Stimulated activated CD4-positive, alpha-beta T cell treated with anti-CD3 and anti-CD28 coated beads, Interleukin-2, amount 100 ng/mL, for 24 hours (primary cell): ENCODE measurements around the gene CD244.

ENCODE experiments used
- DNase-seq, 2 donors: peaks; one replicate each; pipeline ENCODE4 v3.0.0-alpha.2; 2020

CD244 gene

DNA sequence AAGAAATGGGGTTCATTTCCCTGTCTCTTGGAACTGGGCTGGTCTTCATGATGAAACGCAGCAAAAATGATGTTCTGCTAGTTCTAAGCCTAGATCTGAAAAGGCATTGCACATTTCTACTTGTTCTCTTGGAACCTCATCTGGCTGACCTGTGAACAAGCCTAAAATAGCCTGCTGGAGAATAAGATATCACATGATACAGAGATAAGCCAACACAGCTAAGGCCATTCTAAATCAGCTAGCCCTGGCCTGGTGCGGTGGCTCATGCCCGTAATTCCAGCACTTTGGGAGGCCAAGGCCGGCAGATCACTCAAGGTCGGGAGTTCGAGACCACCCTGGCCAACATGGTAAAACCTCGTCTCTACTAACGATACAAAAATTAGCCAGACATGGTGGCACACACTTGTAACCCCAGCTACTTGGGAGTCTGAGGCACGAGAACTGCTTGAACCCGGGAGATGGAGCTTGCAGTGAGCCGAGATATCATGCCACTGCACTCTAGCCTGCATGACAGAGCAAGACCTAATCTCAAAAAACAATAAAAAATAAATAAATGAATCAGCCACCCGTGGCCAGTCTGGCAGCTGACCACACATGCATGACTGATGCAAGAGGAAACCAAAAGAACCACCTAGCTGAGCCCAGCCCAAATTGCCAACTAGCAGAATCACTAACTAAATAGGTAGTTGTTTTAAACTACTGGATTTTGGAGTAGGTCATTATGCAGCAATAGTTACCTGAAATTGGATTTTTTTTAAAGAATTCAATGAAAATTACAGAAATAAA, 18.0 kb downstream of the CD244 start:
- DNase-seq: no peak

DNA sequence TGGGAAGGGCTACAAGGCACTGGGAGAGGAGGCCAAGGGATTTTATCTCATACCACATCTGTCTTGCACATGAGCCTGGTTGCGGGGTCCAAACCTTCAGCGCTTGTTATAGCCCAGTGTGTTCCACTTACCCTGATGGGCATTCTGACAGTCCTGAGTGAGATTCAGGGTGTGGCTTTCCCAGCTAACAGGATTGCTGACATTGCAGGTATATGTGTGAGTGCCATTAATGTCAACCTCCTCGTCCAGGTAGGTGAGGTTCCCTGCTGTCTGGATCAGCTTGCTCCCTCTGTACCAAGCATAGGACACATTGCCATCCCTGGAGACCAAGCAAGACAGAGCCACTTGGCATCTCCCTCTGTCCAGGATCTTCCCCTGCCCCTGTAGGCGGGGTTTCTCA, 21.6 kb downstream of the CD244 start:
- DNase-seq: no peak

DNA sequence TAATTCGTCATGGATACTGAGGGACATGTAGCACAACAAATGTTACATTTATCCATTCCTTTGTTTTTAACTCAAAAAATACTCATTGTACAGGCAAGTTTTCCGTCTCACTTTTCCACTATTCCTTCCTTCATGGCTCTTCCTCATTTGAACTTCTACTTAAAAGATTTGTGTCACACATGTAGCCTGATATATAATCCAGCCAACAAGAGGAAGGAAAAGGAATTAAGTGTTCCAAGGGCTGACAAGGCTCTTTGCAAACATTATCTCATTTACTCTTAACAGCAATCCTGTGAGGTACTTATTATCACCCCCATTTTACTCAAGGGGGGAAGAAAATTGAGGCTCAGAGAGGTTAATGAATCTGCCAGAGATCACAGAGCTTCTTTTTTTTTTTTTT, 22.9 kb downstream of the CD244 start:
- DNase-seq: no peak

DNA sequence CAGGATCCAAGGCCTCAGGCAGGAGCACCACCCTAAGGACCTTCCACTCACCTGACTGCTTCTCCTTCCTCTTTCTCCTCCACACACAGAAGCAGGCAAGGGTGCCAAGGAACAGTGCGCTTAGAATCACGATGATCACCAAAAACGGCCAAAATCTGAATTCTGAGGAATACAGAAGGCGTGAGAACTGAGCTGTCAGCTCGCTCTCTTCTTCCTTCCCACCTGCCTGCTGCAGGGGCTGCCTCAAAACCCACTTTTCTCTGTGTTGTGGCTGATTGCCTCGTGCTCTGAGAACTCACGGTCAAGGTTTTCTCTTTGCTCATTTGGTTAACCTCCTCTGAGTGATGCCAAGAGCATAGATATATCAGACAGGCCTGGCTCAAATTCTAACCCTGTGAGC, 23.8 kb downstream of the CD244 start:
- DNase-seq: no peak

DNA sequence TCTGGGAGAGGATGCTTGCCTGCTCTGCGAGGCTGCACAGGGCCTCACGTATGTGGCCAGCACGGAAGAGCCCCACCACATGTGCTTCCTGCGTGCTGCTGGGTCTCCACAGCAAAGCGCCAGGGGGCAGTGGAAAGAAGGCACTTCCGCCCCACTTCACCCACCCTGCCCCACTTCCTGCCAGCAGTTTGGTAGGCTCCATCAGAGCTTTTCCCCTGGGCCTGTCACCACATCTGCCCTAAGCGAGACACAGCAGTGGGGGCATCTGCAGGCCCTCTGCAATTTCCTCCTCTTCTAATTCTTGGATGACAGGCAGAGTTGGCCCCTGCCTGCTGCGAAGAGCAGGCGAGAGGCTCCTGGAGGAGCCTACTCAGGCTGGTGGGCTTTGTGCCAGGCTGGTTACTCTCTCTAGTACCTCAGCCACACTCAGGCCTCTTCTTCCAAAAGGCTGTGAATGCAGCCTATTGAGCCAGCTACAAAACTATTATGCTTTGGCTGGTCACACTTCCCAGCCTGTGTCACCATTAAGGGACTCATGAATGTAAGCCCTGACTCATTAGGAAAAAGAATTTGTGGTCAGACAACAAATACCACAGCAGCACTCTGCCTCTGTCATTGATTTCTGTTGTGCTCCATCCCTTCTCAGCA, 25.0 kb downstream of the CD244 start:
- peak; percentile 75 to 76 for DNase-seq

GRCh38 chr1:160836981-160837557, 25.6 kb downstream of the CD244 start:
- DNase-seq: no peak

GRCh38 chr1:160836561-160836960, 26.1 kb downstream of the CD244 start:
- DNase-seq: no peak

DNA sequence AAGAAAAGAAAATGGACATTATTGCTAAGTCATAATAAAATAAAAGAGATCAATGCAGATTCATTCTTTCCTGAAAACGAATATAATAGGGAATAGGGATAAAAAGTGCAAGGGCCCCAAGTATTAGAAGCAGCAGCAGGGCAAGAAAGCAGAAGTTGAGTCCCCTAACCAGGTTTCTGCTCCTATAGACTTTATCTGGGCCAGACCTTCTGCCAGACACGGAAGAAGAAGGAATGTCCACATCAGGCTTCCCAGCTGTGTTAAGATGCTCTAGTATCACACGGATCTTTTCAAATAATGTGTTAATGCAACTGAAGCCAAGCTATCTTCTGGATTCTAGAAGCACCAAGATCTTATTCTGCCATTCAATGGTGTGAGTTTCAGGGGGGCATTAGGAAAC, 26.9 kb downstream of the CD244 start:
- no peak for DNase-seq

GRCh38 chr1:160834945-160835565, 27.6 kb downstream of the CD244 start:
- DNase-seq: peak; percentile 27 to 56

DNA sequence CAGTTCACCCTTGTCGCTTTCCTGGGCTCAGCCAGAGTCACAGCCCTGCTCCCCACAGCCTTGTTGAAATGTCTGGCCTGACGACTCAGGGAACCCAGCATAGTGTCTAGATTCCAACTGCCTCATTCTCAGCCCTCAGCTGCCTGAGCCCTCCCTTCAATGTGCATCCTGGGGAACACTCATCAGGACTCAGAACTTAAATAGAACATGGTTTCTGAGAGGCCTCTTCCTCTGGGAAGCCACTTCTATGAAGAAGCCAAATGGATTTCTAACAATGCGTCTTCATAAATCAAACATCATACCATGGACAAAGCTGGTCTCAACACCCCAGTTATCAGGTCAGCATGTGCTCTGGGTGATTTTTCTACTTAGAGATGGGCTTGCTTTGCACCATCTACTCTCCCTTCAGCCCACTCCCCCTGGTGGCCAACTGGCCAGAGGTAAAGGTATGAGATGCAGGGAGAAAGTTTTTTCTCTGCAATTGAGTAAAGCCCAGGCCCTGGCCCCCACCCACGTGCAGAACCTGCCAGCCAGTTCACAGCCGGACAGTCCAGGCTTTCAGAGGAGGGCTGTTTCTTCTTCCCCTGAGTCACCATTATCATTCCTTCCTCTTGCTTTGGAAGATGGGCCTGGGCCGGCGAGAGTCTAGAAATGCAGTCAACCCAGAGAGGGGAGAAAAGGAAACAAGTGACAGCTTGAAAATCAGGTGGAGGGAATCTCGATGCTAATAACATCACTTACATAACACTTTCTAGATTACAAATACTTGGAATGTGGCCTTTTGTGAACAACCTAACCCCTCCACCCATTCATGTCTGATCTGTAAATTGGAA, 32.1 kb downstream of the CD244 start:
- DNase-seq: peak; percentile 83 to 86

DNA sequence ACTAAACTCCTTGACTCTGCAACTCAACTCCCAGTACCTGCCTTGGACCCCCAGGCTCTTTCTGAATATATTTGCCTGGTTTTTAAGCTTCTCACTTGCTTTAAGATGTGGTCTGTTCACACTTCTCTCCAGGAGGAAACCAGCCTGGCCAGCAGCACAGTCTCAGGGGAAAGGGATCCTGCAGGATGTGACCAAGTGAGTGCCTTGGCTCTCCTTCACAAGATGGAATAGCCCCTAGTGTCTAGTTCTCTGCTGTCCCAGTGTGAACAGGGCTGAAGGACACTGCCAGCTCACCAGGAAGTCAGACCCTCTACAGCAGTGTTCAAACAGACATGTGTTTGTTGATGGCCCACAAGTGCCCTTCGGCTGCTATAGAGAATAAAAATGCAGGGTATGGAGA, 32.9 kb downstream of the CD244 start:
- DNase-seq: no peak

DNA sequence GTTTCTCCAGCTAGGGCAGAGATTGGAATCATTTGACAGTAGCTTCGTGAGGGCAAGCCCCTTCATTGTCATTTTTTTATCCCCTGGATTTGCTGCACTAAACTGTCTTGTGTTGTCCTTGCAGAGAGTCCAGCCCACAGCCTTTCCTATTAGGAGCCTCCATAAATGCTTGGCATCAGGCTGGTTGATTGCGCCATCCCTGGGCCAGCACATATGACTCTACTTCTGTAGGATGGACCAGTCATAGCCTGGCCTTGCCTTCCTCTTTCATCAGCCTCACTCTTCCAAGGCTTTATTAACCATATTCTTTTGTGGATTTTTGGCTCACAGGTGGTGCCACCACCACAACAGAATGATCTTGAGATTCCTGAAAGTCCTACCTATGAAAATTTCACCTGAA, 35.3 kb downstream of the CD244 start:
- no peak for DNase-seq

GRCh38 chr1:160826546-160826945, 36.1 kb downstream of the CD244 start:
- no peak for DNase-seq

DNA sequence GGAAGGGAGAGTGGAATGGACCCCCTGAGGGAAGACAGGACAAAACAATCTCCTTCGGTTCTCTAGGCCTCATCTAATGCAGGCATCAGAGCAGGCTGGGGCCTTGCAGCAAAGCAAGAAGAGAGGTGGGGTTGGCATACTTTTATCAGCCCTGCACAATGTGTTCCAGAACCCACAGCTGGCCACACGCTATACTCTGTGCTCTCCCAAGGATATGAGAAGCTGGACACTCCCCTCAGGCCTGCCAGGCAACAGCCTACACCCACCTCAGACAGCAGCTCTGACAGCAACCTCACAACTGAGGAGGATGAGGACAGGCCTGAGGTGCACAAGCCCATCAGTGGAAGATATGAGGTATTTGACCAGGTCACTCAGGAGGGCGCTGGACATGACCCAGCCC, 39.4 kb downstream of the CD244 start:
- DNase-seq: no peak

GRCh38 chr1:160821627-160822026, 41.1 kb downstream of the CD244 start:
- DNase-seq: no peak

GRCh38 chr1:160819186-160819585, 43.5 kb downstream of the CD244 start:
- DNase-seq: no peak

DNA sequence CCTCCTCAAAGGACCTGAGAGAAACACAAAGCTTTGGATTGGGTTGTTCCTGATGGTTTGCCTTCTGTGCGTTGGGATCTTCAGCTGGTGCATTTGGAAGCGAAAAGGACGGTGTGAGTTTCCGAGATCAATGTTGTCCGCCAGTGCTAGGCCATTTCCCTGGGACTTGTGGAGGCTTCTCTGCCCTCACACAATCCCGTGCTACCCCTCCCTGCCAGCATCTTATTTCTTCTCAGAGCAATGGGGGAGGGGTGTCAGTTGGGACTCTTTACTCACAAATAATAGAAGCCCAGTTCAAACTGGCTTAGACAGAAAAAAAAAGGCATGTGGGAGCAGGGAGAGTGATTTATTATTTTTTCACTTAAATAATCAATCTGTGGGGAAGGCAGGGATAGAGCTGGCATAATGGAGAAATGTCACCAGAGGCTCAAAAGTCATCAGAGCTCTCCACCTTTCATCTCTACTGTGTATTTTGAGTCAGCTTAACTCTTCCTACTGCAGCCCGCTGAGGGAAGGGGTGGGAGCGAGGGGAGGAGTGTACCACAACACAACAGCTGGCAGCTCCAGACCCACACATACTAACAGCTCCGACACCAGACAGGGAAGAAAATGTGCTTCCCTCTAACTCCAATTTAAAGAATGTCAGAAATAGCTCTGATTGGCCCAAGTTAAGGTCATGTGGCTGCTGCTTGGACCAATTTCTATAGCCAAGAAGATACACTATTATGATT, 44.3 kb downstream of the CD244 start:
- DNase-seq: no peak

DNA sequence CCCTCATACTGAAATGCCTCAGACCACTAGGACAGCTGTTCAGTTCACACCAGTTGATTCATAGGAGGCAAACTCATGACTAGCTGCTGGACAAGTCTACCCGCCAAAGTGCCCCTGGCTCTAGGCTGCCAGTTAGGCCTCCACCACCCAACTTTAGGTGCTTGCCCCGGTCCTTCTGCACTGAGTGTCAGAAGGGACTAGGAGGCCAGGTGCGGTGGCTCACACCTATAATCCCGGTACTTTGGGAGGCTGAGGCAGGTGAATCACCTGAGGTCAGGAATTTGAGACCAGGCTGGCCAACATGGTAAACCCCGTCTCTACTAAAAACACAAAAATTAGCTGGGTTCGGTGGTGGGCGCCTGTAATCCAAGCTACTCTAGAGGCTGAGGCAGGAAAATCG, 47.8 kb downstream of the CD244 start:
- no peak for DNase-seq

DNA sequence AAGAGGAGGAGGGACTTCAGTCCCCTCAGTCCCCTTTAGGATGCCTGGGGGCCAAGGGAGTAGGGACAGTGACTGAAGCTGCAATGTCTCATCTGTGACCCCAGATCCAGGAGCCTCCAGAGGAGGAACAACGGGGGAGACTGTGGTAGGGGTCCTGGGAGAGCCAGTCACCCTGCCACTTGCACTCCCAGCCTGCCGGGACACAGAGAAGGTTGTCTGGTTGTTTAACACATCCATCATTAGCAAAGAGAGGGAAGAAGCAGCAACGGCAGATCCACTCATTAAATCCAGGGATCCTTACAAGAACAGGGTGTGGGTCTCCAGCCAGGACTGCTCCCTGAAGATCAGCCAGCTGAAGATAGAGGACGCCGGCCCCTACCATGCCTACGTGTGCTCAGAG, 48.4 kb downstream of the CD244 start:
- no peak for DNase-seq

- DNase-seq: no peak
Measured at GRCh38 chr1:160813215-160813614, 49.5 kb downstream of the CD244 start.

DNA sequence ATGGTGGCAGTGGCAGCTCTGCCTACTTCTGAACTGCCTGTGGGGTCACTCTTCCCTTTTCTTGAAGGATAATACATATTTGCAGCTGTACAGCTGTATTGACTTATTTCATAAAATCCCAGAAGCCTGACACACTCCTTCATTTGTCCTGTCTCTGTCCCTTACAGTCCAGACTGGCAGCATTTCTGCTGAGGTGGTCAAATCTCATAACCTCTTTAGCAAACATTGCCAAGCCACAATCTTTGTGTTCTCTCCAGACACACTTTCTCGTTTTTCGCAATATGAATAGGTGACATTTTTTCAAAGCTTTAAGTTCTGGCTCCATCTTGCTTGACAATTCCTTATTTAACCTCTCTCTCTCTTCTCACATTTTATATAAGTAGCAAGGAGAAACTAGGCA, 51.5 kb downstream of the CD244 start:
- no peak for DNase-seq

- DNase-seq: no peak
Measured at GRCh38 chr1:160810486-160810885, 52.2 kb downstream of the CD244 start.
